DMS53 (cell line): ENCODE measurements around the gene SLC25A24.

ENCODE experiments used
- DNase-seq: peaks from one replicate; lab custom pipeline; 2025; lab: John Stamatoyannopoulos, UW

The SLC25A24 gene

GRCh38 chr1:108097018-108097417, 103.1 kb downstream of the SLC25A24 start:
- DNase-seq, result no peak

GRCh38 chr1:108096089-108096488, 104.1 kb downstream of the SLC25A24 start:
- DNase-seq, result no peak

- DNase-seq, result no peak
Observed at GRCh38 chr1:108089477-108089876, 110.7 kb downstream of the SLC25A24 start.

GRCh38 chr1:108085628-108086027, 114.5 kb downstream of the SLC25A24 start:
- DNase-seq, result no peak

- no peak for DNase-seq
Observed at GRCh38 chr1:108084866-108085477, 115.2 kb downstream of the SLC25A24 start.
